ENCODE measurements around the gene FAM131C.

Gene FAM131C, protein sequence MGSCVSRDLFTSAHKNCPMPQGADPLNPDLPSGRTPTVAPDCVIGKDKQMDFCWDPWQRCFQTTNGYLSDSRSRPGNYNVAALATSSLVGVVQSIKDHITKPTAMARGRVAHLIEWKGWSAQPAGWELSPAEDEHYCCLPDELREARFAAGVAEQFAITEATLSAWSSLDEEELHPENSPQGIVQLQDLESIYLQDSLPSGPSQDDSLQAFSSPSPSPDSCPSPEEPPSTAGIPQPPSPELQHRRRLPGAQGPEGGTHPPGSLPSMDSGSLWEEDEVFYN

DNA sequence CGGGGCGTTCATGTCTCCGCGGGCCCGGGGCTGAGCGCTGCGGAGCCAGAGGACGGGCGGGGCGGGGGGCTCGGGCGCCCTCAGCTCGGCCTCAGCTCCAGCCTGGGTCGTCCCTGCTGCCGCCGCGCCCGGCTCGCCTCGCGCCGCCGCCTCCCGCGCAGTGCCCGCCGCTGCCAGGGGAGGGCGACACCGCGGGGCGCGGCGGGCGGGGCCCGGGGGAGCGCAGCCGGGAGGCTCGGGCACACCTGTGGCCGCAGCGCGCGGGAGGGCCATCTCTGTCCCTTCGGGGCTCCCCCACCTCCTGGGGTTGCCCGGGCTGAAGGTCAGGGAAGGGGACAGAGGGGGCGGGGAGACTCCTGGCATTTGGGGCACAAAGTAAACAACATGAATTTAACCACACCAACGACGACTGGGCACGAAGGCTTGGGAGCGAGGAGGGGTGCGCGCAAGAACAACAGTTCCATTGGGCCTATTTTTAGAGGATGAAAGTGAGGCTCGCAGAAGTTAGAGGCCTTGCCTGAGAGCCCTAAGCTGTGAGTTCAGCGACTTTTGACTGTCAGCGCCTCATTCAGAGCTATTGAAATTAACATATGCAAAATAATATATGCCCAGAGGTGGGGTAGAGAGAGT is at the start of gene FAM131C:
TSS of gene FAM131C (minus strand) at position 162 of the 630 bp plus-strand sequence. CDS start 209 bp downstream, outside the sequence.
- Histone ChIP-seq H3K36me3 (ENCODE audit: insufficient read depth, low read length) (no peaks in the 10 kb centered on the region), H3K4me1 (ENCODE audit: insufficient read depth, low read length) (peaks cover 17% of the 10 kb centered on the region), H3K9me3 (ENCODE audit: low read length) (no peaks in the 10 kb centered on the region), H2AFZ (ENCODE audit: low read depth, low read length) (peak within 1 kb of the TSS; percentile 22), H3K4me3 (ENCODE audit: low read length) (peak within 1 kb of the TSS; percentile 33), H3K27me3 (ENCODE audit: insufficient read depth, low read length) (peaks cover 28% of the 10 kb centered on the region)

DNA sequence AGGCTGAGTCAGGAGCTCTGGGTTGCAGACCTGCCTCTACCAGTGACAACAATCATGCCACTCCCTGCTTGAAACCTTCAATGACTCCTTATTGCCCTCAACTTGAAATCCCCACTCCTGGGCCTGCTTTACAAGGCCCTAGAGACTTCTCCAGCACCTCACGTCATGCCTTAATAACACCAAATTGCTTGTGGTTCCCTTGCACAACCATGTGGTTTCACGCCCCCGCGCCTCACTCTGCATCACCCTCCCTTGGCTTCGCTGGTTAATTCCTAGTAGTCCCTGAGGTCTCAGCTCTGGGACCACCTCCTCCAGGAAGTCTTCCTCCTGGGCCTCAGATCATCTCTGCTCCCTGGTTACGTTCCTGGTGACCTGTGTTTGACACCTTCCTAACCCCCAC is 49.5 kb upstream of the FAM131C start:
- H3K9me3 ChIP-seq (ENCODE audit: low read length), result no peaks in the 10 kb centered on the region
- H3K27me3 ChIP-seq (ENCODE audit: insufficient read depth, low read length), result no peaks in the 10 kb centered on the region
- H3K36me3 ChIP-seq (ENCODE audit: insufficient read depth, low read length), result peaks cover 21% of the 10 kb centered on the region
- H3K4me3 ChIP-seq (ENCODE audit: low read length), result no peak overlapping the region
- H3K4me1 ChIP-seq (ENCODE audit: insufficient read depth, low read length), result peaks cover 9% of the 10 kb centered on the region
- H2AFZ ChIP-seq (ENCODE audit: low read depth, low read length), result no peak overlapping the region

DNA sequence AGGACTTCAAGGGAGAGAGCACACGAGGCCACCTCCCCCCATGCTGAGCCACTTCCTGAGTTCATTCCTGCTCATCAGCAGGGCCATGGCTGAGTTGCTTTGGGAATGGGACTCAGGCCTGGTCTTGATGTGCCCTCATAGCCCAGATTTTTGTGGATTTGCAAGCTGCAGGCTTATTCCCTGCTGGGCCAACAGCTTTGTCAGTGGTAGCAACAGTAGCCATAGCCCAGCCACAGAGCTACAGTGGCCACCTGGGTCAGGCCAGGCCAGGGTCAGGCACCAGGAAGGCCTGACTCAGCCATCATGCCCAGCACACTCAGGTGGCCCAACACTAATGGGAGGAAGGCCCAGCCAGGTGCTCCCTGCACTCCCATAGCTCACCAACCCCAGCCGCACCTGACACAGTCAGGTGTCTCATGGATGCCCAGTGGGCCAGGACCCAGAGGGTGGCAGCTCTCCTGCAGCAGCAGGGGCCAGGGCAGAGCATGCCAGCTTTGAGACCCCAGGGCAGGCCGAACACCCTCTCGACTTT is 49.0 kb upstream of the FAM131C start:
- Histone ChIP-seq H3K36me3 (ENCODE audit: insufficient read depth, low read length) (peaks cover 19% of the 10 kb centered on the region), H3K27me3 (ENCODE audit: insufficient read depth, low read length) (no peaks in the 10 kb centered on the region), H3K4me3 (ENCODE audit: low read length) (no peak overlapping the region), H3K9me3 (ENCODE audit: low read length) (no peaks in the 10 kb centered on the region), H3K4me1 (ENCODE audit: insufficient read depth, low read length) (peaks cover 13% of the 10 kb centered on the region), H2AFZ (ENCODE audit: low read depth, low read length) (no peak overlapping the region)

DNA sequence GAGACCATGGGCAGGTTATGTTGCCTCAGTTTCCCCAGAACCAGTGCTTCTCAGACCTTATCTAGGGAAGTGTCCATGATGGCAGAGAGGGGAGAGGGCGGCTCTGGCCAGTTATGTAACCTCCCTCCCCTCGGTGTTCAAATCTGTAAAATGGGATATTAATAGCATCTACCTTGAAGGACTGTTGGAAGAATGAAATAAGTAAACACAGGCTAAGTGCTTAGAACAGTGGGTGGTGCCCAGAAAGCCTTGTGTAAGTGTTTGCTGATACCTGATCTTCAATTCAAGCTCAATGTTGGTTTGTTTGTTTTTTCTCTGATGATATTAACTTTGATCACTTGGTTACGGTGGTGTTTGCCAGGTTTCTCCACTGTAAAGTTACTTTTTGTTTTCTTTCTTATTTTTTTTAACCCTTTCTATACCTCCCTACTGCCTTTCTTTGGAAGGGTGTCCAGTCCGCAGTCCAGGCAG is 47.5 kb upstream of the FAM131C start:
- Histone ChIP-seq H3K36me3 (ENCODE audit: insufficient read depth, low read length) (peaks cover 12% of the 10 kb centered on the region), H2AFZ (ENCODE audit: low read depth, low read length) (no peak overlapping the region), H3K4me1 (ENCODE audit: insufficient read depth, low read length) (peaks cover 25% of the 10 kb centered on the region), H3K4me3 (ENCODE audit: low read length) (no peak overlapping the region), H3K9me3 (ENCODE audit: low read length) (no peaks in the 10 kb centered on the region), H3K27me3 (ENCODE audit: insufficient read depth, low read length) (no peaks in the 10 kb centered on the region)

DNA sequence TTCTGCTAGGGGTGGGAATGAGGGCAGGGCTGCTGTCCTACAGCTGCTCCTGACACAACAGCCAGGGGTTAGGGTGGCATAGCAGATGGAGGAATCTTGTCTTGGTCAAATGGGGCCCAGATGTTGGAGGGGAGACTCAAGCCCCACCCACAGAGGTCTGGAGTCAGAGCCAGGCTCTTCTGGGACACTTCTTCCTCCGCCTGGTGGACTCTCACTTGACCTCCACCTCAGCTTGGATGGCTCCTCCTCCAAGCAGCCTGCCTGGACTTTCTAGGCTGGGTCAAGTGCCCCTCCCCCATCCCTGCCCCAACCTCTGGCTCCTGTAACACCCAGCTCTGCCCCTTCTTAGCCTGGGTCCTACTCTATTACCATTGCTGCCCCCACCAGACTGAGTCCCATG is 47.0 kb upstream of the FAM131C start:
- Histone ChIP-seq H3K36me3 (ENCODE audit: insufficient read depth, low read length) (peaks cover 10% of the 10 kb centered on the region), H3K4me1 (ENCODE audit: insufficient read depth, low read length) (peaks cover 29% of the 10 kb centered on the region), H3K4me3 (ENCODE audit: low read length) (no peak overlapping the region), H2AFZ (ENCODE audit: low read depth, low read length) (no peak overlapping the region), H3K27me3 (ENCODE audit: insufficient read depth, low read length) (no peaks in the 10 kb centered on the region), H3K9me3 (ENCODE audit: low read length) (no peaks in the 10 kb centered on the region)

DNA sequence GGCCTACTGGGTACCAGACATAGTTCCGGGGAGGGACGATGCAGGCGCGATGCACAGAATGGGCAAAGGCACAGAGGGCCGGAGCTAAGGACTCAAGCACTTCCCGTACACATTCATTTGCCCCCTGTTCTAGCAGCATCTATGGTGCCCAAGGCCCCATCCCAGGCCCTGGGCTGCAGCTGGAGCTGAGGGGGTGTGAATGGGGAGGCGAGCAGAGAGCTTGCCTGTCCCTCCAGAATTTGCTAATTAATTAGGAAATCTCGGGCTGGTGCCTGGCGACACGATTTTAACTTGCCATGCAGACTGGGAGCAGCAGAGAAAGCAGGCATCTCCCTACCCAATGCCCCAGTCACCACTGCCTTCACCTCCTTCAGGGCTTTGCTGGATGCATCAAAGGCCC is 46.5 kb upstream of the FAM131C start:
- Histone ChIP-seq H3K27me3 (ENCODE audit: insufficient read depth, low read length) (no peaks in the 10 kb centered on the region), H2AFZ (ENCODE audit: low read depth, low read length) (no peak overlapping the region), H3K9me3 (ENCODE audit: low read length) (no peaks in the 10 kb centered on the region), H3K36me3 (ENCODE audit: insufficient read depth, low read length) (peaks cover 8% of the 10 kb centered on the region), H3K4me1 (ENCODE audit: insufficient read depth, low read length) (peaks cover 34% of the 10 kb centered on the region), H3K4me3 (ENCODE audit: low read length) (no peak overlapping the region)

DNA sequence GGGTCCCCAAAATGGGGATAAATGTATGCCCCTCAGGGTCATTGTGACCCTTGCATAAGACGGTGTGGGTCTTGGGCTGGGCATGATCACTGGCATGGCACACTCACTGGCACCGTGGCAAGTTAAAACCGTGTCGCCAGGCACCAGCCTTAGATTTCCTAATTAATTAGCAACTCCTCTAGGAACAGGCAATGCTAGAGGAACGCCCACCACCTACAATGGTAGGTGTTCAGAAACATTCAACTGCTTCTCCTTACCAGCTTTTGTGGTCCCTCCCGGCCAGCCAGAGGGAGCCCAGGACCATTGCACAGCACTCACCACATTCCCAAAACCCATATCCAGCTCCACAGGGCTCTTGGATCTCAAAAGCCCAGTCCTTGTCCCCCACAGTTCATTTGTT is 46.1 kb upstream of the FAM131C start:
- Histone ChIP-seq H3K4me3 (ENCODE audit: low read length) (no peak overlapping the region), H3K4me1 (ENCODE audit: insufficient read depth, low read length) (peaks cover 38% of the 10 kb centered on the region), H2AFZ (ENCODE audit: low read depth, low read length) (no peak overlapping the region), H3K9me3 (ENCODE audit: low read length) (no peaks in the 10 kb centered on the region), H3K36me3 (ENCODE audit: insufficient read depth, low read length) (peaks cover 4% of the 10 kb centered on the region), H3K27me3 (ENCODE audit: insufficient read depth, low read length) (no peaks in the 10 kb centered on the region)

DNA sequence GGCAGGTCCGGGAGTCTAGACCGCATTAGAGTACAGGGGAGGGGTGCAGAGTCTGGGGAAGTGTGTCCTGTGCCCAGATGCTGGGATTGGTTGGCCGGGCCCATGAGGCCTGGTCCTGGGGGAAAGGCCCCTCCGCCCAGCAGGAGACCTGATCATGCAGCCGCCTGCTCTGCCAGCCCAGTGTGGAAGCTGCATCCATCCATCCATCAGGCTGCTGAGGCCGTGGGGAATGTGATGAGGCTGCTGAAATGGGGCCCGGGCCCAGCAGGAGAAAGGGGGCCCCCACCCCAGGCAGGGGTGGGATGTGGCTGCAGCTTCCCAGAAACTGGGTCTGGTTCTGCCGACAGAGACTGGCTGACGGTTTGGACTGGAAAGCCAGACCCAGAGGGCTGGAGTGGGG is 45.3 kb upstream of the FAM131C start:
- H3K36me3 ChIP-seq (ENCODE audit: insufficient read depth, low read length), result peaks cover under 1% of the 10 kb centered on the region
- H3K27me3 ChIP-seq (ENCODE audit: insufficient read depth, low read length), result no peaks in the 10 kb centered on the region
- no peak overlapping the region for H2AFZ ChIP-seq (ENCODE audit: low read depth, low read length)
- H3K4me1 ChIP-seq (ENCODE audit: insufficient read depth, low read length), result peaks cover 38% of the 10 kb centered on the region
- no peaks in the 10 kb centered on the region for H3K9me3 ChIP-seq (ENCODE audit: low read length)
- no peak overlapping the region for H3K4me3 ChIP-seq (ENCODE audit: low read length)

DNA sequence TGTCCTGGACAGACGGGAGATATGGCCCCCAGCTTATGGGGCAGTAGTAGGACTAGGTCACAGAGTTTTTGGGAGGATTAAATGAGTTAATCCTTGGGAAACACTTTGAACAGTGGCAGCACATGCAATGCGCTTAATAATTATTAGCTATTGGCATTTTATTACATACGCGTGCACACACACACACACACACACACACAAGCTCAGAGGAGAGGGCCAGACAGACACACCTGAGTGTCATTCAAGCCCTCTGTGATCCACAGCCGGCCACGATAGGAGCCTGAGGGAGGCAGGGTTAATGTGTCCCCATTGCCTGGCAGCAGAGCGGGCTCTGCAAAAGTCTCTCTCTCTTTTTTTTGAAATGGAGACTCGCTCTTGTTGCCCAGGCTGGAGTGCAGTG is 44.5 kb upstream of the FAM131C start:
- no peaks in the 10 kb centered on the region for H3K9me3 ChIP-seq (ENCODE audit: low read length)
- no peak overlapping the region for H2AFZ ChIP-seq (ENCODE audit: low read depth, low read length)
- no peaks in the 10 kb centered on the region for H3K27me3 ChIP-seq (ENCODE audit: insufficient read depth, low read length)
- peaks cover 44% of the 10 kb centered on the region for H3K4me1 ChIP-seq (ENCODE audit: insufficient read depth, low read length)
- no peak overlapping the region for H3K4me3 ChIP-seq (ENCODE audit: low read length)
- H3K36me3 ChIP-seq (ENCODE audit: insufficient read depth, low read length), result no peaks in the 10 kb centered on the region

DNA sequence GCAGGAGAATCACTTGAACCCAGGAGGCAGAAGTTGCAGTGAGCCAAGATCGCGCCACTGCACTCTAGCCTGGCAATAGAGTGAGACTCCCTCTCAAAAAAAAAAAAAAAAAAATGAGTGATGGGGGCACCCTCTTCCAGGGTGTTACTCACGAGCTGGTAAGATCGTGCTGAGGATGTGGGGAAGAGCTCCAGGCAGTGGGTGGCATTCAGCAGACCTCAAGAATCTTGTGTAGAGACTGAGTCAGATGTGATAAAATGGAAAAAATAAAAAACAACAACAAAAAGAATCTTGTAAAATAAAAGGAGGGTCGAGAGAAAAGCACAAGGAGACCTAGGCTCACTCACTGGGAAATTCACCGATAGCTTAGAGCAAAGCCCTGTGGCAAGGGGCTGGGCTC is 43.9 kb upstream of the FAM131C start:
- H2AFZ ChIP-seq (ENCODE audit: low read depth, low read length), result no peak overlapping the region
- H3K4me1 ChIP-seq (ENCODE audit: insufficient read depth, low read length), result peaks cover 49% of the 10 kb centered on the region
- H3K4me3 ChIP-seq (ENCODE audit: low read length), result no peak overlapping the region
- no peaks in the 10 kb centered on the region for H3K36me3 ChIP-seq (ENCODE audit: insufficient read depth, low read length)
- no peaks in the 10 kb centered on the region for H3K27me3 ChIP-seq (ENCODE audit: insufficient read depth, low read length)
- H3K9me3 ChIP-seq (ENCODE audit: low read length), result no peaks in the 10 kb centered on the region

DNA sequence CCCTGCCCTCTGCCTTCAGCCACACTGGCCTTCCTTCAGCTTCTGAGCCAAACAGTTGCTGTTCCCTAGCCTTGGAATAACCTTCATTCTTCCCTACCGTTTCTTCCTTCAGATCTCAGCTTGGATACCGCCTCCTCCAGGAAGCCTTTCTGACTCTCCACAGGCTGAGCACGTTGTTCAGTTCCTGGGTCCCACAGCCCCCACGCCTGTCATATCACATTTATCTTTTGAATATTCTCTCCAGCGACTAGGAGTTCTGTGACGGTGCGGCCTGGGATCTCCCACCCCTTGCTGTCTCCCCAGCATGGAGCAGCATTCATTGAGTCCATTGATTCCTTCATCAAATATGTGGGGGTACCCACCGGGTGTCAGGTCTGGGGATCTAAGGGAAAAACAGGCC is 43.2 kb upstream of the FAM131C start:
- peaks cover 57% of the 10 kb centered on the region for H3K4me1 ChIP-seq (ENCODE audit: insufficient read depth, low read length)
- H3K9me3 ChIP-seq (ENCODE audit: low read length), result no peaks in the 10 kb centered on the region
- no peak overlapping the region for H3K4me3 ChIP-seq (ENCODE audit: low read length)
- no peaks in the 10 kb centered on the region for H3K27me3 ChIP-seq (ENCODE audit: insufficient read depth, low read length)
- no peaks in the 10 kb centered on the region for H3K36me3 ChIP-seq (ENCODE audit: insufficient read depth, low read length)
- H2AFZ ChIP-seq (ENCODE audit: low read depth, low read length), result no peak overlapping the region

DNA sequence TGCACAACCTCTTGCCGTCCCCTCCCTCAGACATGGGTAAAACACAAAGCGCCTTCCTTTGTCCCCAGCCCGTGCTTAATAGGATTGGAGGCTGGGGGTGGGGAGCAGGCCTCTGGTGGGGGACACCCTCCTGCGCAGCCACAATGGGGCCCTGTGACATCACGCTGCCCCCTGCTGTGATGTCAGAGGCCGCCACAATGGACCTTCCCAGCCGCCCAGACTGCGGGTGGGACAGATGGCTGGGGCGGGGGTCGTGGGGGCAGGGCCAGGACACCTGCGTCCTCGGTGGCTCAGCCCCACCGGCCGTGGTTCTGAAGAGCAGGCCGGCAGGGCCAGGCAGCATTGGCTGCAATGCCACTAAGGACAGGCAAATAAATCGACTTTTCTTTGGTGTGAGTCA is 42.6 kb upstream of the FAM131C start:
- H3K4me1 ChIP-seq (ENCODE audit: insufficient read depth, low read length), result peaks cover 63% of the 10 kb centered on the region
- no peaks in the 10 kb centered on the region for H3K27me3 ChIP-seq (ENCODE audit: insufficient read depth, low read length)

DNA sequence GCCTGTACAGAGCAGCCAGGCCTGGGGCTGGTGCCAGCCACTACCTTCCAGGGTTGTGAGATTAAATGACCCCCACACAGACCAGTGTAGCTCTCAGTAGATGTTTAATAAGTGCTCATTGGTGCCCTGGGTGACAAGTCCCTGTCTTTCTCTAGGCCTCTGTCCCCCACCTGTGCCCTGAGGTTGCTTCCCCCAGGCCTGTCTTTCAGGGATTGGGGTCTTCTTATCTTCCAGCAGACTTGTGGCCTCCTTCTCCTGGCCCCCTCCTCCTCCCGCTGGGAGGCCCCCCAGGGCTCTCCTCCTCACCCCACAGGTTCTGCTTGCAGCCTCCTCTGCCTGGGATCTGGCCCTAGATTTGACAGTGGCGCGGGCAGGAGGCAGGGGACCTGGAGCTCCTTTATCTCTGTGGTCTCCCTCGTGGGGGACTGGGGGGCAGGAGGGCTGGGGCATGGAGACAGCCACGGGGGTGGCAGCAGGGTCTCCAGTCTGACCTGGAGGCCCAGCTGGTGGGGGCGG is 42.1 kb upstream of the FAM131C start:
- Histone ChIP-seq H3K9me3 (ENCODE audit: low read length) (no peaks in the 10 kb centered on the region), H3K27me3 (ENCODE audit: insufficient read depth, low read length) (no peaks in the 10 kb centered on the region), H3K4me1 (ENCODE audit: insufficient read depth, low read length) (peaks cover 63% of the 10 kb centered on the region), H2AFZ (ENCODE audit: low read depth, low read length) (no peak overlapping the region), H3K36me3 (ENCODE audit: insufficient read depth, low read length) (no peaks in the 10 kb centered on the region), H3K4me3 (ENCODE audit: low read length) (no peak overlapping the region)

More for the DNA sequence above, 42.6 kb upstream of the FAM131C start:
- H3K9me3 ChIP-seq (ENCODE audit: low read length), result no peaks in the 10 kb centered on the region
- H3K36me3 ChIP-seq (ENCODE audit: insufficient read depth, low read length), result no peaks in the 10 kb centered on the region
- H2AFZ ChIP-seq (ENCODE audit: low read depth, low read length), result no peak overlapping the region
- no peak overlapping the region for H3K4me3 ChIP-seq (ENCODE audit: low read length)

Data from neuron (in vitro differentiated cells).